Measurements from ENCODE around the gene SPEN.

SPEN gene

DNA sequence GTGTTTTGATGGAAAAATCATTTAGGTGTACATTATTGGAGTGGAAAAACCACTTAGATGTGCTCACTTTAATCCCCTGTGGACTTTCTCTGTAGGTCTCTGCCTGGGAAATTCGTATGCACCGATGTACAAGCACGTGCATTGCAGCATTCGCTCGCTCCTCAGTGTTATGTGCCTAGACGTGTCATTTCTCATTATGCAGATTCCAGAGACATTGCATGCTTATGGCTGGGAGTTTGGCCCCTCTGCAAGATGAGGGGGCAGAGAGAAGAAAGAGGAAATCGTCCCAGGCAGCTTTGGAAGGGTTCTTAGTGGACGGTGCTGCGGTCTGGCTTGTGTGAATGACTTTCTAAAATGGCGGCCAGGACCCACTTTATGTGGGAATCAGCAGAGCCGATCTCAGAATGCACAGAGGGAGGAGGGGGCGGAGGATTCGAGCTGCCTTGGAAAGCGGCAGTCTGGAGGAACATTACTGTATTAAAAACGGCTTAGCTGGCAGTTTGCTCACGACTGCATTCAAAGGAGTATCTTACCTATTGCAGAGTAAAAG lies 2.3 kb downstream of the SPEN start:
- Histone ChIP-seq H3K9ac (ENCODE audit: low read depth, low read length) (peak overlapping the region; percentile 94), H3K4me1 (ENCODE audit: control insufficient read depth, insufficient read depth, low read length) (peaks cover 36% of the 10 kb centered on the region)

DNA sequence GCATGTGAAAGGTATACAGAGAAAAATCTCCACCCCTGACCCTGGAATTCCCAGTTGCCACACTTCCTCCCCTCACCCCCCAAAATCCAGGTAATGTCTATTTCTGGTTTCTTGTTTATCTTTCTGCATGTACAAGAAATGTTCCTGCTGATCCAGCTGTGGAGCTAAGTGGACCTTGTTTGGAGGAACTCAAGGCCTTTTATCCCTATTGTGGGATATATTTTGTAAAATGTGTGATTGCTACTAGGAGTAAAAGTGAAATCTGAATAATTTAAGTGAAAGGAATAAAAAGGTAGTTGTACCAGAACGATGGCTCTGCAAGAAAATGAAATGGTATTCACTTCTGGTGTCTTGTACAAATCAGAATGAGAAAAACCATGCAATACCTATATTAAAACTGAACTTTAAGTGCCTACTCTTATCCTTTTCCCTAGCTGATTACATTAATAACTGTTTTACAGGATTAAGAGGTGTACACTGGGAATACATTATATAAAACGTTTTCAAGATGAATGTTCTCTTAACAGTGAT lies 3.0 kb downstream of the SPEN start:
- H3K9ac ChIP-seq (ENCODE audit: low read depth, low read length) = peak overlapping the region; percentile 94

More for the DNA sequence above, 2.3 kb downstream of the SPEN start:
- peak overlapping the region; percentile 88 for H3K4me3 ChIP-seq (ENCODE audit: low read length)
- H3K4me2 ChIP-seq (ENCODE audit: low read length) = peak overlapping the region; percentile 83
- no peaks in the 10 kb centered on the region for H3K9me3 ChIP-seq (replicated peaks; ENCODE audit: low read length)
- no peaks in the 10 kb centered on the region for H3K27me3 ChIP-seq (ENCODE audit: control insufficient read depth, insufficient read depth, low read length)
- no peaks in the 10 kb centered on the region for H3K36me3 ChIP-seq (ENCODE audit: insufficient read depth, low read length)

DNA sequence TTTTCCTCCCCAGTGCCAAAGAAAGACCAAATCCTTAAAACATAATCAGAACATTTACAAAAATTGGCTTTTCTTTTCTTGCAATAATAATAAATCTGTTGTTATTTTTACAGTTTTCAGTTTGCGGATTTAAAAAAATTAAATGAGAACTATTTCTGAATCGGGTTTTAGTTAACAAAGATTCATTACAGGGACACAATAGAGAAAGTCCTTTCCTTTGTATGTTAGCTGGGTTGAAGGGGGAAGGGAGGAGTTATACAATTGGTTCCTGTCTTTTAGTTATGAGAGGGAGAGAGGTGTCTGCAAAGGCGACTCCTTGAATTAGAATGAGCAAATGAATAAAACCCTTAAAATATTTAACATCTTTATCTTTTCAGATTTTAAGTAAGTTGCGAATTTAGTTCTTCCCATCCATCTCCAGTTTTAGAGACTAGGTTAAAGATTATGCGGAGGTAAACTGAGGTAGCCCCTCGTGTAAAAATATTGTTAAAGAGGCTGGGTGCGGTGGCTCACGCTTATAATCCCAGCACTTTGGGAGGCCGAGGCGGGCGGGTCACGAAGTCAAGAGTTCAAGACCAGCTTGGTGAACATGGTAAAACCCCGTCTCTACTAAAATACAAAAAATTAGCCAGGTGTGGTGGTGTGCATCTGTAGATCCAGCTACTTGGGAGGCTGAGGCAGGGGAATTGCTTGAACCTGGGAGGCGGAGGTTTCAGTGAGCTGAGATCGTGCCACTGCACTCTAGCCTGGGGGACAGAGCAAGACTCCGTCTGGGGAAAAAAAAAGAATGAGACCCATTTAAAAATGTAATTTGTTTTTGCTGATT lies 3.9 kb downstream of the SPEN start:
- Histone ChIP-seq H3K9ac (ENCODE audit: low read depth, low read length) (peak overlapping the region; percentile 18), H3K36me3 (ENCODE audit: insufficient read depth, low read length) (no peaks in the 10 kb centered on the region), H3K4me2 (ENCODE audit: low read length) (peak overlapping the region; percentile 83), H3K27me3 (ENCODE audit: control insufficient read depth, insufficient read depth, low read length) (no peaks in the 10 kb centered on the region), H3K9me3 (replicated peaks; ENCODE audit: low read length) (no peaks in the 10 kb centered on the region), H3K4me3 (ENCODE audit: low read length) (no peak overlapping the region), H3K4me1 (ENCODE audit: control insufficient read depth, insufficient read depth, low read length) (peaks cover 36% of the 10 kb centered on the region)

More for the DNA sequence above, 3.0 kb downstream of the SPEN start:
- H3K36me3 ChIP-seq (ENCODE audit: insufficient read depth, low read length) = no peaks in the 10 kb centered on the region
- H3K9me3 ChIP-seq (replicated peaks; ENCODE audit: low read length) = no peaks in the 10 kb centered on the region
- peak overlapping the region; percentile 88 for H3K4me3 ChIP-seq (ENCODE audit: low read length)
- H3K4me1 ChIP-seq (ENCODE audit: control insufficient read depth, insufficient read depth, low read length) = peaks cover 36% of the 10 kb centered on the region
- peak overlapping the region; percentile 83 for H3K4me2 ChIP-seq (ENCODE audit: low read length)
- H3K27me3 ChIP-seq (ENCODE audit: control insufficient read depth, insufficient read depth, low read length) = no peaks in the 10 kb centered on the region

DNA sequence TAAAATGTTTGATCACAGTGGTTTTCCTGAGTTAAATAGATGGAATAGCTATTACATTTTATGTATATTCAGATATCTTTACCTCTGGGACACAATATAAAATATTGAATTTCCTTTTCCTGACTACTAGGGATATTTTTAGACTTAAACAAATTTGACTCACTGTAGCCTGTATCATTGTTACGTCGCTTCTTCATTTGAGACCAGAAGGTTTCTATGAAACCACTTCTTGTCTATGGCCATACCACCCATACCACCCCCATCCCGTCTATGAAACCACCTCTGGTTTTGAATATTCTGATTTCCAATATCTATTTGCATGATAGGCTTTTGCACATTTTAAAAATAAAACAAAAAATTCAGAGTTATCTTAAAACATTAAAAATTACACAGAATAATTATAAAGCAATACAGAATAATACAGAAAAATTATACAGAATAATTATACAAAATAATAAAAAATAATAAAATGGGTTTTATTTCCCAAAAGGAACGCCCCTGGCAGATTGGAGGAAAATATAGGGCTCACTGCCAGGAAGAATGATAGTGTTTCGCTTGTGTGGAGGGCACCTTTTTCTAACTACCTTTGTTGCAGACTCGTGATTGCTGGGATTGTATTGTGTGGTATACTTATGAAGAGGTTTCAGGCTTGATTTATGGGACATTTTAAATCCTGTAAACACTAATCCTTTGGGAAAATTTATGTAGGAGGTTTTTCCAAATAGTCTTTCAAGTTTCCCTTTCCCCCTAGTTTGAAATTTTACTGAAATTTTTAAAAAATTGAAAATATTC lies 4.7 kb downstream of the SPEN start:
- H3K4me3 ChIP-seq (ENCODE audit: low read length) = no peak overlapping the region
- H3K4me1 ChIP-seq (ENCODE audit: control insufficient read depth, insufficient read depth, low read length) = peaks cover 29% of the 10 kb centered on the region
- H3K27me3 ChIP-seq (ENCODE audit: control insufficient read depth, insufficient read depth, low read length) = no peaks in the 10 kb centered on the region
- no peak overlapping the region for H3K9ac ChIP-seq (ENCODE audit: low read depth, low read length)
- H3K9me3 ChIP-seq (replicated peaks; ENCODE audit: low read length) = no peaks in the 10 kb centered on the region
- no peaks in the 10 kb centered on the region for H3K36me3 ChIP-seq (ENCODE audit: insufficient read depth, low read length)
- H3K4me2 ChIP-seq (ENCODE audit: low read length) = peak overlapping the region; percentile 83

DNA sequence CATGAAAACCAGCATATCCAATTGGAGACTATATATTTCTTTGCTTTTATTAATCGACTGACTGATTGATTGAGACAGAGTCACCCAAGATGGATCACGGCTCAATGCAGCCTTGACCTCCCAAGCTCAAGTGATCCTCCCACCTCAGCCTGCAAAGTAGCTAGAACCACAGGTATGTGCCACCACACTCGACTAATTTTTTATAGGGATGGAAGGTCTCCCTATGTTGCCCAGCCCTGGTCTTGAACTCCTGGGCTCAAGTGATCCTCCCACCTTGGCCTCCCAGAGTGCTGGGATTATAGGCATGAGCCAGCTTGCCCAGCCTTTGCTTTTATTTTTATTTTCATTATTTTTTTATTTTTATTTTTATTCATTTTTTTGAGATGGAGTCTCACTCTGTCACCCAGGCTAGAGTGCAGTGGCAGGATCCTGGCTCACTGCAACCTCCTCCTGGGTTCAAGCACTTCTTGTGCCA lies 5.4 kb downstream of the SPEN start:
- Histone ChIP-seq H3K36me3 (ENCODE audit: insufficient read depth, low read length) (no peaks in the 10 kb centered on the region), H3K9ac (ENCODE audit: low read depth, low read length) (no peak overlapping the region), H3K4me2 (ENCODE audit: low read length) (no peak overlapping the region), H3K27me3 (ENCODE audit: control insufficient read depth, insufficient read depth, low read length) (no peaks in the 10 kb centered on the region), H3K9me3 (replicated peaks; ENCODE audit: low read length) (no peaks in the 10 kb centered on the region), H3K4me3 (ENCODE audit: low read length) (no peak overlapping the region), H3K4me1 (ENCODE audit: control insufficient read depth, insufficient read depth, low read length) (peaks cover 29% of the 10 kb centered on the region)

DNA sequence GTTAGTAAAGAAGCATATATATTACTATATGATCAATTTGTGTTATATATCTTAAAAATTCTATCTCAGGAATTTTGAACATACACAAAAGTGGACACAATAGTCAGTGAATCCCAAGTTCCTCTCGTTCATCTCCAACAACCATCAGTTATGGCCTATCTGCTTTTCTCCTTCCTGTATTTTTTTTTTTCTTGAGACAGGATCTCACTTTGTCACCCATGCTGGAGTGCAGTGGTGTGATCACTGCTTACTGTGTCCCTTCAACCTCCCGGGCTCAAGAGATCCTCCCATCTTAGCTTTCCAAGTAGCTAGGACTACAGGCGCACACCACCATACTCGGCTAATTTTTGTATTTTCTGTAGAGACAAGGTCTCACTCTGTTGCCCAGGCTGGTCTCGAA lies 9.4 kb downstream of the SPEN start:
- Histone ChIP-seq H3K4me2 (ENCODE audit: low read length) (no peak overlapping the region), H3K9me3 (replicated peaks; ENCODE audit: low read length) (no peaks in the 10 kb centered on the region), H3K36me3 (ENCODE audit: insufficient read depth, low read length) (no peaks in the 10 kb centered on the region), H3K27me3 (ENCODE audit: control insufficient read depth, insufficient read depth, low read length) (no peaks in the 10 kb centered on the region), H3K9ac (ENCODE audit: low read depth, low read length) (no peak overlapping the region), H3K4me3 (ENCODE audit: low read length) (no peak overlapping the region), H3K4me1 (ENCODE audit: control insufficient read depth, insufficient read depth, low read length) (peaks cover 9% of the 10 kb centered on the region)

DNA sequence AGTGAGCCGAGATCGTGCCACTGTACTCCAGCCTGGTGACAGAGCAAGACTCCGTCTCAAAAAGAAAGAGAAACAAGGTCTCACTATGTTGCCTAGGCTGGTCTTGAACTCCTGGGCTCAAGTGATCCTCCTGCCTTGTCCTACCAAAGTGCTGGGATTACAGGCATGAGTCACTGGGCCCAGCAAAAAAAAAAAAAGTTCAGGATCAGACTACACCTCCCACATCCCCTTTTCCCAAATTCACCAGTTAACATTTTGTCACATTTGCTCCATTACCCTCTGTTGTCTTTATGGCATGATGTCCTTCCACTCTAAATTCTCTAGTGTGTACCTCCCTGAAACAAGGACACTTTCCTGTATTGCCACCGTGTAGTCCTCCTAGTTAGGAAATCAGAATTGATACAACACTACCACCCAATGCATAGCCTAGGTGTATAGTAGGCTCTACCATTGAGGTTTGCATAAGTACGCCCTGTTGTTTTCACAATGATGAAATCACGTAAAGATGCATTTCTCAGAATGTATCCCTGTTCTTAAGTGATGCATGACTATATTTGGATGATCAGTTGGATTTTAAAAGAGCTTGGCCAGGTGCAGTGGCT lies 10.7 kb downstream of the SPEN start:
- H3K36me3 ChIP-seq (ENCODE audit: insufficient read depth, low read length) = no peaks in the 10 kb centered on the region
- no peaks in the 10 kb centered on the region for H3K4me1 ChIP-seq (ENCODE audit: control insufficient read depth, insufficient read depth, low read length)
- no peak overlapping the region for H3K4me3 ChIP-seq (ENCODE audit: low read length)
- H3K4me2 ChIP-seq (ENCODE audit: low read length) = no peak overlapping the region
- no peaks in the 10 kb centered on the region for H3K9me3 ChIP-seq (replicated peaks; ENCODE audit: low read length)
- no peaks in the 10 kb centered on the region for H3K27me3 ChIP-seq (ENCODE audit: control insufficient read depth, insufficient read depth, low read length)
- no peak overlapping the region for H3K9ac ChIP-seq (ENCODE audit: low read depth, low read length)

DNA sequence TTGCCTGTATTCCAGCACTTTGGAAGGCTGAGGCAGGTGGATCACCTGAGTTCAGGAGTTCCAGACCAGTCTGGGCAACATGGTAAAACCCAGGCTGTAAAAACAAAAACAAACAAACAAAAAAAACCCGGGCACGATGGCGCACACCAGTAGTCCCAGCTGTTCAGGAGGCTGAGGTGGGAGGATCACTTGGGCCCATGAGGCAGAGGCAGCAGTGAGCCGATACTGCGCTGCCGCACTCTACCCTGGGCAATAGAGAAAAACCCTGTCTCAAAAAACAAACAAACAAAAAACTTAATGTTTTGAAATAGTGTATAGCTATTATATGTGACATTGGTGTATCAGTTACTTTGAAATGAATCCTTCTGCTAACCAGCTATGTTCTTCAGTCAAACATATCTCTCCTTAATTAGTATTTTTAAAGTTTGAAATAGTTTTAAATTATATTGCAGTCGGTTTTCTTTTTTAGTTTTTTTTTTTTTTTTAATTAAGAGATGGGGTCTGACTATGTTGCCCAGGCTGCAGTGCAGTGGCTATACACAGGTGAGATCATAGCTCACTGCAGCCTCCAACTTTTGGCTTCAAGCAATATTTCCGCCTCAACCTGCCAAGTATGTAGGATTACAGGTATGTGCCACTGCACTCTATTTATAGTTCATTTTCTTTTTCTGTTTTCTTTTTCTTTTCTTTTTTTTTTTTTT lies 11.3 kb downstream of the SPEN start:
- no peak overlapping the region for H3K4me2 ChIP-seq (ENCODE audit: low read length)
- no peaks in the 10 kb centered on the region for H3K9me3 ChIP-seq (replicated peaks; ENCODE audit: low read length)
- no peaks in the 10 kb centered on the region for H3K4me1 ChIP-seq (ENCODE audit: control insufficient read depth, insufficient read depth, low read length)
- H3K27me3 ChIP-seq (ENCODE audit: control insufficient read depth, insufficient read depth, low read length) = no peaks in the 10 kb centered on the region
- no peak overlapping the region for H3K9ac ChIP-seq (ENCODE audit: low read depth, low read length)
- H3K36me3 ChIP-seq (ENCODE audit: insufficient read depth, low read length) = no peaks in the 10 kb centered on the region
- H3K4me3 ChIP-seq (ENCODE audit: low read length) = no peak overlapping the region

DNA sequence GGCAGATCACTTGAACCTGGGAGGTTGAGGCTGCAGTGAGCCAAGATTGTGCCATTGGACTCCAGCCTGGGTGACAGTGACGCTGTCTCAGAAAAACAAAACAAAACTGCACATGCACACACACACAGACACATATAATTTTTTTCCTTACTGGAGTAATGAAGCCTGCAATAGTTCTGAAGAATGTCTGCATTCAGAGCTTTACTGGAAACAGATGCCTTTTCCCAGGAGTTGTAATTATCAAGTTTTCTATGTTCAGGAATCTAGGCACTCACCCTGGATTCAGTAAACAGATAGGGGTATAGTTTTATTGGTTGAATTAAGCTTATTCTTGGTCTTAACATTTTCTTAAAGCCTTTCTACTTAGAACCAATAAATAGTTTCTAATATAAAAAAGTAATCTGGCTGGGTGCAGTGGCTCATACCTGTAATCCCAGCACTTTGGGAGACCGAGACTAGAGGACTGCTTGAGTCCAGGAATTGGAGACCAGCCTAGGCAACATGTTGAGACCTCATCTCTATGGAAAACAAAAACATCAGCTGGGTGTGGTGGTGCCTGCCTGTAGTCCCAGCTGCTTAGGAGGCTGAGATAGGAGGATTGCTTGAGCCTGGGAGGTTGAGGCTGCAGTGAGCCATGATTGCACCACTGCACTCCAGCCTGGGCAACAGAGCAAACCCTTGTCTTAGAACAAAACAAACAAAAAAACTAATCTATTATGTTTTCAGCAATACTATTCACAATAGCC lies 15.8 kb downstream of the SPEN start:
- Histone ChIP-seq H3K27me3 (ENCODE audit: control insufficient read depth, insufficient read depth, low read length) (no peaks in the 10 kb centered on the region), H3K36me3 (ENCODE audit: insufficient read depth, low read length) (no peaks in the 10 kb centered on the region), H3K4me2 (ENCODE audit: low read length) (no peak overlapping the region), H3K9ac (ENCODE audit: low read depth, low read length) (no peak overlapping the region), H3K4me1 (ENCODE audit: control insufficient read depth, insufficient read depth, low read length) (peaks cover 18% of the 10 kb centered on the region), H3K4me3 (ENCODE audit: low read length) (no peak overlapping the region), H3K9me3 (replicated peaks; ENCODE audit: low read length) (no peaks in the 10 kb centered on the region)

DNA sequence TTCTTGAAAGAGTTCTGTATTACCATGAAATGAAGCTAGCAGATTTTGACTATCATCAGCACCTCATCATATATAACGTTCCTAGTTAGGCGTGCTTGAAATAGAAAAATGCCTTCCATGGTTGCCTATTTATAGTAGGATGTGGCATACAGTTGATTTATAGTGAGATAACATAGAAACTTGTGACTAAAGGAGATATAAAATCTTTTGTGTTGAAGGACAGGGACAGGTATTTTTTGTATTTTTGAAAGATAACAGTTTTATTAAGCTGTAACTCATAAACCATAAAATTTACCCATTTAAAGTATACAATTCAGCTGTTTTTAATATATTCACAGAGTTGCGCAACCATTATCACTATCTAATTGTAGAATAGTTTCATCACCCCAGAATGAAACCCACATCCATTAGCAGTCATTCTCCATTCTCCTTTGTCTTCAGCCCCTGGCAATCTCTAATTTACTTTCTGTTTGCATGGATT lies 19.3 kb downstream of the SPEN start:
- H3K4me1 ChIP-seq (ENCODE audit: control insufficient read depth, insufficient read depth, low read length) = peaks cover 21% of the 10 kb centered on the region
- no peaks in the 10 kb centered on the region for H3K27me3 ChIP-seq (ENCODE audit: control insufficient read depth, insufficient read depth, low read length)
- no peak overlapping the region for H3K4me2 ChIP-seq (ENCODE audit: low read length)
- H3K9me3 ChIP-seq (replicated peaks; ENCODE audit: low read length) = no peaks in the 10 kb centered on the region
- H3K4me3 ChIP-seq (ENCODE audit: low read length) = no peak overlapping the region
- no peak overlapping the region for H3K9ac ChIP-seq (ENCODE audit: low read depth, low read length)
- no peaks in the 10 kb centered on the region for H3K36me3 ChIP-seq (ENCODE audit: insufficient read depth, low read length)
